ENCODE measurements around the gene HLCS.

The HLCS gene

DNA sequence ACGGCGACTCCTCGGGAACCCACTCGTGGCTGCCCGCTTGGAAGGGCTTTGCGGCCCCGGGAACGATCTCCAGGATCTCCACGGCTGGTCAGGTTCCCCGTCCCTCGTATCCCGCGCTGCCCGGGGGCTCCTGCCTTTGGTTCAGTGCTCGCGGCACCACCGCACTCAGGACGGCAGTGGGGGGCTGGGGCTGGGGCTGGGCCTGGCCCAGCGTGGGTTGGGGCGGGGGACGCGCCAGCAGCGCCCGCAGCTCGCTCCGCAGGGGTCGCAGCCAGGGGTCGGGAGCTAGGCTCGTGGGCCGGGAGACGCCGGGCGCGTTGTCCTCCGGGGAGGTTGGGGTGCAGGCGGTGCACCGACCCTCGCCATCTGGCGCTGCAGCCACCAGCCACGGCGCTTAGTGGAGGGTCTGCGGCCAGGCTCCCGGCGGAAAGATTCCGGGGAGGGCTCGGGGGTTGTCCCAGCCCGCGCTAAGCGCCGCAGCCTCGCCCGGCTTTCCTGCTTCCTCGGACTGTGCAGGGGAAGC lies 258.6 kb downstream of the HLCS start:
- in situ Hi-C loops (cut with MboI; ENCODE audit: low sequenced_read_pairs) = no loop called here

DNA sequence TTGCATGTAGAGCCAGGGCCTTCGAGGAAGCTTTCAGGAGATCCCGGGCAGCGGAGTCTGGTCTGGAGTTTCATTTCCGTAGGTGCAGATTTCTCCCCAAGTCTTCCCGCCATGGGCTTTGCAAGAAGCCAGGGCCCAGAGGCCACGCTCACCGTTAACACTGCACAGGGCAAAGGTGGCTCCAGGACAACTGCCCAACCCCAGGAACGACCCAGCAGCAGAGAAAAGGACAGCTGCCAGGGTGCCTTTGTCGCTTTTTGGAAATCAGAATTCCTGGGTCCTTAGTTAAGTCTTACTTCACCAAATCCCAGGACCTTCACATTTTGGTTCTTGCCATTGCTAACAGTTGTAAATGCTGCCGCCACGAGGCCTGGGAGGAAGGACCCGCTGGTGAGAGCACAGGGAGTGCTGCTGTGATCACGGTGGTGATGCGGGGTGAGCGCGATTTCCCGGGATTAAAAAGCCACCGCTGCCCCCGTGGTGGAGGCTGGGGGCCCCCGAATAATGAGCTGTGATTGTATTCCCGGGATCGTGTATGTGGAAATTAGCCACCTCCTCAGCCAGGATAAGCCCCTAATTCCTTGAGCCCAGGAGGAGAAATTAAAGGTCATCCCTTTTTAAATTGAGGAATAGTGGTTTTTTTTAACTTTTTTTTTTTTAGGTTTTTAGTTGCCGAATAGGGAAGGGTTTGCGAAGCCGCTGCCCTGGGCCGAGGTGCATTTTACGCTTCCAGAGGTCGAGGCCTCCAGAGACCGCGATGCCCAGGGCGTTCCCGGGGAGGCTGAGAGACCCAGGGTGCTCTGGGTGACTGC lies 259.3 kb downstream of the HLCS start:
- in situ Hi-C loops (cut with MboI; ENCODE audit: low sequenced_read_pairs) = no loop called here

GRCh38 chr21:36706482-36706852 lies 260.0 kb downstream of the HLCS start:
- in situ Hi-C loops (cut with MboI; ENCODE audit: low sequenced_read_pairs) = no loop called here

GRCh38 chr21:36705679-36706481 lies 260.6 kb downstream of the HLCS start:
- in situ Hi-C loops (cut with MboI; ENCODE audit: low sequenced_read_pairs) = no loop called here

DNA sequence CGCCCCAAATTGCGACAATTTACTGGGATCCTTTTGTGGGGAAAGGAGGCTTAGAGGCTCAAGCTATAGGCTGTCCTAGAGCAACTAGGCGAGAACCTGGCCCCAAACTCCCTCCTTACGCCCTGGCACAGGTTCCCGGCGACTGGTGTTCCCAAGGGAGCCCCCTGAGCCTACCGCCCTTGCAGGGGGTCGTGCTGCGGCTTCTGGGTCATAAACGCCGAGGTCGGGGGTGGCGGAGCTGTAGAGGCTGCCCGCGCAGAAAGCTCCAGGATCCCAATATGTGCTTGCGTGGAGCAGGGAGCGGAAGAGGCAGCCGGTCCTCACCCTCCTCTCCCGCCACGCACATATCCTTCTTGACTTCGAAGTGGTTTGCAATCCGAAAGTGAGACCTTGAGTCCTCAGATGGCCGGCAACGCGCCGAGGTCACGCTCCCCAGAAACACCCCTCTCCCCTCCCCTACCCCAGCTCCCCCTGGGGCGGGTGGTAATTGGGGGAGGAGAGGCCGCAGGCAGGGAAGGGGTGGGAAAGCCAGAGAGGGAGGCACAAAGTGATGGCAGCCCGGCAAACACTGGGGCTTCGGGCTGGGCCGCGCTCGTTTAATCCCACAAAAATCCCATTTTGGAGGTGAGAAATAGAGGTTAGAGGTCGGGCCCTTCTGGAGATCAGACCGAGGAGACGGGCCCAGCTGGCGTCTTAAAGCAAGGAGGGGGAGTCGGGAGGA lies 261.4 kb downstream of the HLCS start:
- in situ Hi-C loops (cut with MboI; ENCODE audit: low sequenced_read_pairs) = no loop called here

- in situ Hi-C loops (cut with MboI; ENCODE audit: low sequenced_read_pairs) = no loop called here
Measured at GRCh38 chr21:36704281-36704957, 262.1 kb downstream of the HLCS start.

GRCh38 chr21:36703626-36704280 lies 262.7 kb downstream of the HLCS start:
- in situ Hi-C loops (cut with MboI; ENCODE audit: low sequenced_read_pairs) = no loop called here

GRCh38 chr21:36703123-36703522 lies 263.3 kb downstream of the HLCS start:
- in situ Hi-C loops (cut with MboI; ENCODE audit: low sequenced_read_pairs) = no loop called here

DNA sequence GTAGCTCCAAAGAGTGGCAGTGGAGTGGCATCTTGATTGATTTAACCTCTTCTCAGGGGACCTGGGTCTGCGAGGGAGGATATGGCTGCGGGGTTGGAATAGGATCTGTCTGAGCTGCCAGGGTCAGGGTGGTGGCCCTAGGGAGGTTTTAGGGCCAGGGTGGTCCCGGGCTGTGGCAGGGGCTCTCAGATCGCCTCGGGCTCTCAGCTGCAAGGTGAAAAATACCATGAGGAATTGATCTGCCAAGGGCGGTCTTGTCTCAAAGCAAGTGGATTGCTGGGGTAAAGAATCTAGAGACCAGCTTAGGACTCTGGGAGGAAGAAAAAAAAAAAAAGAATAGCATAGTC lies 263.9 kb downstream of the HLCS start:
- in situ Hi-C loops (cut with MboI; ENCODE audit: low sequenced_read_pairs) = no loop called here

- in situ Hi-C loops (cut with MboI; ENCODE audit: low sequenced_read_pairs) = no loop called here
Measured at GRCh38 chr21:36701756-36702621, 264.5 kb downstream of the HLCS start.

DNA sequence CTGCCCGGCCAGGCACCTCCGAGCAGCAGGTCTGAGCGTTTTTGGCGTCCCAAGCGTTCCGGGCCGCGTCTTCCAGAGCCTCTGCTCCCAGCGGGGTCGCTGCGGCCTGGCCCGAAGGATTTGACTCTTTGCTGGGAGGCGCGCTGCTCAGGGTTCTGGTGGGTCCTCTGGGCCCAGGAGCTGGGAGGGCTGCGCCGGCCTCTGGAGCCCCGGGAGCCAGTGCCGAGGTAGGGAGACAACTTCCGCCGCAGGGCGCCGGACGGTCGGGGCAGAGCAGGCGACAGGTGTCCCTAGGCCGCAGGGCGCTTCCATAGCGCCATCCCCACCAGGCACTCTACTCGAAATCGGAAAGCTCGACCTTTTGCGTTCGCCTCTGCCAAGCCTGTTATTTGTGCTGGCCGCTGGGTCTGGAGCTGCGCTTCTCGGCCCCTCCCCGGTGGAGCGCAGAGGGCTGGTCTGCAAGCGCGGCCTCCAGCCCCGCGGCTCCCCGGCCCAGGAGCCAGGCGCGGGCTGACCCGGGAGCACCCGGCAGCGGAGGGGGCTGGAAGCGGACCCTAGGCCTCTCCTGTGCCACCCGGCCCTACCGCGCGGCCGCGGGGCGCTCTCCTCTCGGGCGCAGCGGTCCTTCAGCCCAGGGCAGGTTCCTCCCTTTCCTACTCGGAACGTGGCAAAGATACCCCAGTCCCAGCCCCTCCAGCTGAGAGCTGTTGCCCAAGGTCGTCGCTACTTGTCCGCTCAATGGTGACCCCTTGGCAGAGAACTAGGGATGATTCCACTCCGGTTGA lies 265.3 kb downstream of the HLCS start:
- in situ Hi-C loops (cut with MboI; ENCODE audit: low sequenced_read_pairs) = no loop called here
